MCF 10A (cell line): ENCODE measurements around the gene FBXO5. TPM values are rescaled to one million over a fixed set of nuclear protein-coding genes. Genes with fewer than 3 reads are reported as not detected.

Experiments
- BruUV-seq: library from RNA; stranded (reverse); fragments of 400-500 nt; replicated peaks from 2 replicates; lab custom pipeline; 2021; lab: Mats Ljungman, UMichigan
- CTCF ChIA-PET: fragments of 300-600 bp; sonication (Branson Sonifier 250); formaldehyde crosslinking; extraction: SDS; loops from one replicate; lab custom pipeline; 2021; ENCODE audit warnings: antibody characterized with exemption, inconsistent platforms; lab: Yijun Ruan, JAX
- POLR2A ChIA-PET: fragments of 300-600, 350-650 bp; sonication (Branson Sonifier 250); formaldehyde crosslinking; extraction: SDS; loops from one replicate; lab custom pipeline; 2020; ENCODE audit warnings: antibody characterized with exemption, inconsistent platforms; lab: Yijun Ruan, JAX
- DNase-seq: peaks from one replicate; pipeline ENCODE4 v3.0.0-alpha.2; 2018; ENCODE audit not compliant: unreplicated experiment
- H3K27ac Mint-ChIP-seq: one replicate; pipeline ENCODE4 v1.8.0; 2022; ENCODE audit warnings: mild to moderate bottlenecking, low read depth, mixed read lengths; ENCODE audit not compliant: unreplicated experiment
- H3K27me3 Mint-ChIP-seq: one replicate; pipeline ENCODE4 v1.8.0; 2022; ENCODE audit warnings: mixed read lengths; ENCODE audit not compliant: insufficient read depth, unreplicated experiment
- H3K36me3 Mint-ChIP-seq: one replicate; pipeline ENCODE4 v1.8.0; 2022; ENCODE audit warnings: mild to moderate bottlenecking, moderate library complexity, mixed read lengths; ENCODE audit not compliant: insufficient read depth, unreplicated experiment
- H3K4me1 Mint-ChIP-seq: one replicate; pipeline ENCODE4 v1.8.0; 2022; ENCODE audit warnings: mixed read lengths; ENCODE audit not compliant: insufficient read depth, unreplicated experiment
- H3K4me3 Mint-ChIP-seq: one replicate; pipeline ENCODE4 v1.8.0; 2022; ENCODE audit warnings: mild to moderate bottlenecking, moderate library complexity, mixed read lengths; ENCODE audit not compliant: unreplicated experiment
- H3K9me3 Mint-ChIP-seq: one replicate; pipeline ENCODE4 v1.8.0; 2022; ENCODE audit warnings: mixed read lengths; ENCODE audit not compliant: unreplicated experiment
- CTCF ChIP-seq: fragments of 200-600 bp; IDR thresholded peaks from one replicate; pipeline ENCODE4 v1.8.0; 2022; ENCODE audit warnings: antibody characterized with exemption, mild to moderate bottlenecking; ENCODE audit not compliant: unreplicated experiment
- intact Hi-C: fragments of 100-400 bp; cut with micrococcal nuclease; formaldehyde crosslinking; loops from 2 replicates; pipeline ENCODE4 v1.14.1; 2022
- total RNA-seq: library from RNA; stranded (reverse); gene quantifications from 2 replicates; pipeline ENCODE4 v1.2.3, GENCODE V29; 2022

FBXO5 gene
- total RNA-seq, 1 experiment from 2014 or later: 16.4 TPM

DNA sequence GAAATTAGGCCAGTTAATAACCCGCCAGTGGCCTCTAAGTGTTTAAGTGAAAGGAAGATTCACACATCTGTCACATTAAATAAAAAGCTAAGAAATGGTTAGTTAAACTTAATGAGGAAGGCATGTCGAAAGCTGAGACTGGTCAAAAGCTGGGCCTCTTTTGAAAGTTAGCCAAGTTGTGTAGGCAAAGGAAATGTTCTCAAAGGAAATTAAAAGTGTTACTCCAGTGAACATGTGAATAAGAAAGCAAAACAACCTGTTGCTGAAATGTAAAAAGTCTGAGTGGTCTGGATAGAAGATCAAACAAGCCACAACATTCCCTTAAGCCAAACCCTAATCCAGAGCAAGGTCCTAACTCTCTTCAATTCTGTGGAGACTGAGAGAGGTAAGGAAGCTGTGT lies 30.6 kb upstream of the FBXO5 start:
- Mint-ChIP-seq H3K27ac (peak overlapping the region; percentile 23), H3K9me3 (no peaks in the 10 kb centered on the region), H3K4me3 (no peak overlapping the region), H3K36me3 (no peaks in the 10 kb centered on the region), H3K27me3 (no peaks in the 10 kb centered on the region), H3K4me1 (no peaks in the 10 kb centered on the region)
- TF ChIP-seq CTCF: no peak
- intact Hi-C loops: no loop called here
- CTCF ChIA-PET: no interaction called here
- DNase-seq: no peak
- no TSS peak for BruUV-seq
- POLR2A ChIA-PET: no interaction called here

- H3K36me3 Mint-ChIP-seq: no peaks in the 10 kb centered on the region
- H3K27ac Mint-ChIP-seq: no peak overlapping the region
- intact Hi-C loops: no loop called here
- no peaks in the 10 kb centered on the region for H3K4me1 Mint-ChIP-seq
- H3K9me3 Mint-ChIP-seq: no peaks in the 10 kb centered on the region
- no peak overlapping the region for H3K4me3 Mint-ChIP-seq
- no peaks in the 10 kb centered on the region for H3K27me3 Mint-ChIP-seq
- no peak for DNase-seq
- CTCF ChIA-PET: no interaction called here
- no TSS peak for BruUV-seq
- TF ChIP-seq CTCF: no peak
- POLR2A ChIA-PET: no interaction called here
Measured at GRCh38 chr6:153012856-153013255, 30.0 kb upstream of the FBXO5 start.

GRCh38 chr6:153003366-153003690 lies 20.5 kb upstream of the FBXO5 start:
- peak overlapping the region; percentile 97 for H3K27ac Mint-ChIP-seq
- DNase-seq: peak; percentile 37
- CTCF ChIA-PET: interaction anchor here (0.6 kb wide), 1 partner anchor 84 kb away, joined by 3 read pairs; no protein-coding TSS in a partner anchor
- H3K36me3 Mint-ChIP-seq: peaks cover 23% of the 10 kb centered on the region
- no peak for TF ChIP-seq CTCF
- intact Hi-C loops: no loop called here
- H3K4me3 Mint-ChIP-seq: peak overlapping the region; percentile 99
- no TSS peak for BruUV-seq
- H3K4me1 Mint-ChIP-seq: peaks cover 29% of the 10 kb centered on the region
- POLR2A ChIA-PET: interaction anchor here (0.7 to 5.9 kb wide), 10 partner anchors 12 to 623 kb away, joined by 3 to 42 read pairs (median 4); partner anchors contain the start of gene FBXO5
- no peaks in the 10 kb centered on the region for H3K27me3 Mint-ChIP-seq
- no peaks in the 10 kb centered on the region for H3K9me3 Mint-ChIP-seq

DNA sequence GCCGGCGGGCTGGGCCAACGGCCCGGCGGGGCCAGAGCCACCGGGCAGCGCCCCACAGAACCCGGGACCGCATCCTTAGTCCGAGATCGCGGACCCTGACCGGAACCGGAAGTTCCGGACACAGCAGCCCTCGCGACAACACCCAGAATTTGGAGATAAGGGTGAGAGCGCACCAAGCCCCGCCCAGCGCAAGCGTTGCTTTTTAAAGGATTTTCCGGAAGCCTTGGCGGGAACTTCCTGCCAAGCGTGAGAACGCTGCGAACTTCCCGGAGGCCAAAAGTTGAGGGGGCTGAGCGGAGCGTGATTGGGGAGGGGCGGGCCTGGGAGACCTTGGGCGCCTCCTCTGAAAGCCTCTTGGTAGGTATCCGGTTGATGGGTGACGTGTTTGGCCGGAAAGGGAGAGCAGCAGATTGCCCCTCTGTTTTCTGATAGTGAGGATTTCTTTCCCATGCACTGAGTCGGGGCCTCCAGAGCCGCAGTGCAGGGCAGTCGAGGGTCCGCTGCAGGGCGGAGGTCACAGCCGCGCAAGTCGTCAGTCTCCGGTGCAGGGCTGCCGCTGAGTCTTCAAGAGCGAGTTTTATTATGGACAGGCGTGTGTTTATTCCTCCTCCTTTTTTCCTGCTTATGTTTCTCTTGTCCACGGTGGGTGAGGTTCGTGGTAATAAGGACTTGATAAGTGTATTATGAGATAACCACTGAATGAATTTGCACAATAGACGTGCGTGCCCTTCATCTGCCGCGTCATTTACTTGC lies 19.9 kb upstream of the FBXO5 start, which contains the start of gene MTRF1L:
Gene MTRF1L, minus strand, starts transcription at position 97 of the 753 bp plus-strand sequence. Its CDS starts 24 bp downstream, at position 73.
- TSS peak; percentile 76 for BruUV-seq
- intact Hi-C loops: no loop called here
- Mint-ChIP-seq H3K27ac (peak within 1 kb of the TSS; percentile 97), H3K4me3 (peak within 1 kb of the TSS; percentile 99), H3K9me3 (no peaks in the 10 kb centered on the region), H3K4me1 (peaks cover 29% of the 10 kb centered on the region), H3K36me3 (peaks cover 28% of the 10 kb centered on the region), H3K27me3 (no peaks in the 10 kb centered on the region)
- DNase-seq: peak; percentile 97
- POLR2A ChIA-PET: interaction anchor here (0.7 to 8.0 kb wide), 10 partner anchors 12 to 427 kb away, joined by 3 to 100 read pairs (median 4); partner anchors contain the start of gene FBXO5
- CTCF ChIA-PET: interaction anchor here (0.5 to 0.6 kb wide), 2 partner anchors 29 to 85 kb away, joined by 3 read pairs; no protein-coding TSS in a partner anchor
- no peak for TF ChIP-seq CTCF
